A673 (cell line): ENCODE data around the gene SPG11. TPM values are rescaled to one million over a fixed set of nuclear protein-coding genes. Genes with fewer than 3 reads are reported as not detected.

Experiments
- BruUV-seq: library from RNA; stranded (reverse); fragments of 400-500 nt; replicated peaks from 2 replicates; lab custom pipeline; 2021; lab: Mats Ljungman, UMichigan
- CTCF ChIA-PET: fragments of 300-600 bp; sonication (Branson Sonifier 250); formaldehyde crosslinking; loops from one replicate; lab custom pipeline; 2022; ENCODE audit warnings: antibody characterized with exemption; lab: Charles Lee
- POLR2A ChIA-PET: fragments of 300-600 bp; sonication (Branson Sonifier 250); formaldehyde crosslinking; loops from one replicate; lab custom pipeline; 2022; ENCODE audit warnings: antibody characterized with exemption; ENCODE audit not compliant: low non-redundant PET; lab: Charles Lee
- DNase-seq: peaks from one replicate; pipeline ENCODE4 v3.0.0-alpha.2; 2015; ENCODE audit warnings: low spot score
- H3K27ac ChIP-seq: fragments of 200-600 bp; sonication (generic); 2 replicates; pipeline ENCODE4 v1.5.1; 2016; ENCODE audit warnings: mixed run types, low read depth, mild to moderate bottlenecking, mixed read lengths, antibody characterized with exemption, low read length; ENCODE audit not compliant: poor library complexity, severe bottlenecking
- H3K27me3 ChIP-seq: fragments of 200-600 bp; sonication (generic); replicated peaks from 2 replicates; pipeline ENCODE4 v1.6.1; 2017; ENCODE audit warnings: mixed run types, low read depth, mild to moderate bottlenecking, mixed read lengths, antibody characterized with exemption, low read length; ENCODE audit not compliant: insufficient read depth, poor library complexity
- H3K36me3 ChIP-seq: fragments of 200-600 bp; sonication (generic); 2 replicates; pipeline ENCODE4 v1.6.1; 2016; ENCODE audit warnings: mixed run types, mild to moderate bottlenecking, mixed read lengths, antibody characterized with exemption, low read length; ENCODE audit not compliant: insufficient read depth, poor library complexity, severe bottlenecking
- H3K4me1 ChIP-seq: fragments of 200-600 bp; sonication (generic); 2 replicates; pipeline ENCODE4 v1.6.1; 2017; ENCODE audit warnings: mixed run types, mild to moderate bottlenecking, mixed read lengths, antibody characterized with exemption, low read length; ENCODE audit not compliant: insufficient read depth, poor library complexity, severe bottlenecking
- H3K4me3 ChIP-seq: fragments of 200-600 bp; sonication (generic); 2 replicates; pipeline ENCODE4 v1.5.1; 2016; ENCODE audit warnings: low read depth, mixed run types, mild to moderate bottlenecking, mixed read lengths, low read length; ENCODE audit not compliant: poor library complexity, severe bottlenecking
- H3K9me3 ChIP-seq: fragments of 200-600 bp; sonication (generic); 2 replicates; pipeline ENCODE4 v1.6.1; 2016; ENCODE audit warnings: mixed run types, low read depth, mild to moderate bottlenecking, mixed read lengths, antibody characterized with exemption, low read length; ENCODE audit not compliant: poor library complexity, severe bottlenecking
- CTCF ChIP-seq: fragments of 300-800, 200-600 bp; sonication (generic); conservative IDR thresholded peaks from 2 replicates; pipeline ENCODE4 v1.5.1; 2017; ENCODE audit warnings: low read depth, mild to moderate bottlenecking, antibody characterized with exemption, low read length, moderate library complexity, mixed read lengths
- EZH2 ChIP-seq: fragments of 200-600 bp; sonication (generic); IDR thresholded peaks from 2 replicates; pipeline ENCODE4 v1.6.1; 2017; ENCODE audit warnings: borderline replicate concordance, low read depth, mild to moderate bottlenecking, mixed read lengths, antibody characterized with exemption, low read length; ENCODE audit not compliant: poor library complexity, severe bottlenecking
- intact Hi-C: fragments of 100-400 bp; cut with micrococcal nuclease; formaldehyde crosslinking; loops from one replicate; pipeline ENCODE4 v1.10.0; 2022; ENCODE audit not compliant: unreplicated experiment
- total RNA-seq: library from RNA; stranded (reverse); gene quantifications from 2 replicates; pipeline ENCODE4 v1.2.3, GENCODE V29; 2021

Gene SPG11
- total RNA-seq, 1 experiment from 2014 or later = 55.4 TPM

GRCh38 chr15:44682211-44682610, 18.7 kb upstream of the SPG11 start:
- BruUV-seq = no TSS peak
- H3K4me1 ChIP-seq = peaks cover 7% of the 10 kb centered on the region
- CTCF ChIA-PET = no interaction called here
- intact Hi-C loops = no loop called here
- TF ChIP-seq CTCF = no peak
- no peak for TF ChIP-seq EZH2
- no peaks in the 10 kb centered on the region for H3K27me3 ChIP-seq
- no peaks in the 10 kb centered on the region for H3K9me3 ChIP-seq
- no peak for DNase-seq
- H3K27ac ChIP-seq = no peak overlapping the region
- H3K4me3 ChIP-seq = no peak overlapping the region
- POLR2A ChIA-PET = no interaction called here
- H3K36me3 ChIP-seq = no peaks in the 10 kb centered on the region

- CTCF ChIA-PET = no interaction called here
- no peak for TF ChIP-seq EZH2
- TF ChIP-seq CTCF = no peak
- no peak for DNase-seq
- no TSS peak for BruUV-seq
- Histone ChIP-seq H3K4me3 (no peak overlapping the region), H3K27me3 (no peaks in the 10 kb centered on the region), H3K27ac (no peak overlapping the region), H3K36me3 (no peaks in the 10 kb centered on the region), H3K4me1 (no peaks in the 10 kb centered on the region), H3K9me3 (no peaks in the 10 kb centered on the region)
- intact Hi-C loops = no loop called here
- POLR2A ChIA-PET = no interaction called here
Observed at GRCh38 chr15:44676676-44677075, 13.2 kb upstream of the SPG11 start.

GRCh38 chr15:44675911-44676310, 12.4 kb upstream of the SPG11 start:
- H3K27ac ChIP-seq = no peak overlapping the region
- ChIA-PET POLR2A (no interaction called here), CTCF (no interaction called here)
- no peaks in the 10 kb centered on the region for H3K9me3 ChIP-seq
- no peak for DNase-seq
- H3K4me3 ChIP-seq = no peak overlapping the region
- TF ChIP-seq EZH2 (no peak), CTCF (no peak)
- H3K36me3 ChIP-seq = no peaks in the 10 kb centered on the region
- no TSS peak for BruUV-seq
- intact Hi-C loops = no loop called here
- H3K27me3 ChIP-seq = no peaks in the 10 kb centered on the region
- H3K4me1 ChIP-seq = no peaks in the 10 kb centered on the region
